Activated CD4-positive, alpha-beta T cell treated with anti-CD3 and anti-CD28 coated beads, Interleukin-2, amount 10 ng/mL, durations not matched to agents 24 days and 14 days (primary cell): Measurements from ENCODE around the gene SLC9A9. TPM values are rescaled to one million over a fixed set of nuclear protein-coding genes. Genes with fewer than 3 reads are reported as not detected.
"Not testable (repeated sequence)": the region's sequence is repeated elsewhere in the genome, so short reads cannot be mapped to it uniquely, and the experiment has no call there.

Experiments
- DNase-seq: peaks from one replicate; pipeline ENCODE4 v3.0.0; 2022
- H3K27ac Mint-ChIP-seq: one replicate; pipeline ENCODE4 v1.8.0; 2022; ENCODE audit warnings: mild to moderate bottlenecking, mixed read lengths
- H3K27me3 Mint-ChIP-seq: one replicate; pipeline ENCODE4 v1.8.0; 2022; ENCODE audit warnings: mixed read lengths
- H3K36me3 Mint-ChIP-seq: one replicate; pipeline ENCODE4 v1.8.0; 2022; ENCODE audit warnings: low read depth, mild to moderate bottlenecking, mixed read lengths
- H3K4me1 Mint-ChIP-seq: one replicate; pipeline ENCODE4 v1.8.0; 2021; ENCODE audit warnings: mixed read lengths
- H3K4me3 Mint-ChIP-seq: one replicate; pipeline ENCODE4 v1.8.0; 2022; ENCODE audit warnings: mild to moderate bottlenecking, moderate library complexity, mixed read lengths
- H3K9me3 Mint-ChIP-seq: one replicate; pipeline ENCODE4 v1.8.0; 2021; ENCODE audit warnings: mixed read lengths
- intact Hi-C: fragments of 100-400 bp; cut with micrococcal nuclease; formaldehyde crosslinking; loops from one replicate; pipeline ENCODE4 v1.15.1; 2023
- total RNA-seq: library from RNA; stranded (reverse); gene quantifications from 2 replicates; pipeline ENCODE4 v1.2.3, GENCODE V29; 2022

Gene SLC9A9
- total RNA-seq, 1 donor from 2014 or later = 1.3 TPM

- no peak overlapping the region for H3K27ac Mint-ChIP-seq
- DNase-seq = peak; percentile 61
- no peaks in the 10 kb centered on the region for H3K27me3 Mint-ChIP-seq
- no peak overlapping the region for H3K4me3 Mint-ChIP-seq
- intact Hi-C loops = no loop called here
- no peaks in the 10 kb centered on the region for H3K9me3 Mint-ChIP-seq
- H3K36me3 Mint-ChIP-seq = no peaks in the 10 kb centered on the region
- peaks cover 17% of the 10 kb centered on the region for H3K4me1 Mint-ChIP-seq
These were observed 554.1 kb downstream of the SLC9A9 start for GRCh38 chr3:143294188-143294587.

GRCh38 chr3:143291836-143292447 is 556.3 kb downstream of the SLC9A9 start:
- Mint-ChIP-seq H3K9me3 (no peaks in the 10 kb centered on the region), H3K4me1 (peaks cover 8% of the 10 kb centered on the region), H3K27ac (no peak overlapping the region), H3K36me3 (no peaks in the 10 kb centered on the region), H3K4me3 (no peak overlapping the region), H3K27me3 (no peaks in the 10 kb centered on the region)
- intact Hi-C loops = no loop called here
- no peak for DNase-seq

- Mint-ChIP-seq H3K9me3 (no peaks in the 10 kb centered on the region), H3K4me1 (peaks cover 2% of the 10 kb centered on the region), H3K27ac (no peak overlapping the region), H3K4me3 (no peak overlapping the region), H3K36me3 (no peaks in the 10 kb centered on the region), H3K27me3 (no peaks in the 10 kb centered on the region)
- intact Hi-C loops = no loop called here
- DNase-seq = no peak
These were observed 559.3 kb downstream of the SLC9A9 start for GRCh38 chr3:143288944-143289343.

- DNase-seq = no peak
- H3K4me3 Mint-ChIP-seq = no peak overlapping the region
- H3K36me3 Mint-ChIP-seq = no peaks in the 10 kb centered on the region
- H3K27ac Mint-ChIP-seq = no peak overlapping the region
- no peaks in the 10 kb centered on the region for H3K27me3 Mint-ChIP-seq
- H3K4me1 Mint-ChIP-seq = peaks cover 2% of the 10 kb centered on the region
- intact Hi-C loops = no loop called here
- H3K9me3 Mint-ChIP-seq = no peaks in the 10 kb centered on the region
These were observed 560.9 kb downstream of the SLC9A9 start for GRCh38 chr3:143287403-143287802.

GRCh38 chr3:143286392-143287010 is 561.8 kb downstream of the SLC9A9 start:
- Mint-ChIP-seq H3K27ac (no peak overlapping the region), H3K9me3 (no peaks in the 10 kb centered on the region), H3K4me3 (no peak overlapping the region), H3K36me3 (no peaks in the 10 kb centered on the region), H3K4me1 (peaks cover 2% of the 10 kb centered on the region), H3K27me3 (no peaks in the 10 kb centered on the region)
- no peak for DNase-seq
- intact Hi-C loops = no loop called here

GRCh38 chr3:143283432-143284128 is 564.7 kb downstream of the SLC9A9 start:
- no peak overlapping the region for H3K4me3 Mint-ChIP-seq
- no peaks in the 10 kb centered on the region for H3K36me3 Mint-ChIP-seq
- no peak overlapping the region for H3K27ac Mint-ChIP-seq
- H3K9me3 Mint-ChIP-seq = peaks cover 4% of the 10 kb centered on the region
- intact Hi-C loops = no loop called here
- H3K4me1 Mint-ChIP-seq = peaks cover 2% of the 10 kb centered on the region
- H3K27me3 Mint-ChIP-seq = no peaks in the 10 kb centered on the region
- no peak for DNase-seq

GRCh38 chr3:143280984-143281383 is 567.3 kb downstream of the SLC9A9 start:
- Mint-ChIP-seq H3K9me3 (peaks cover 4% of the 10 kb centered on the region), H3K4me3 (no peak overlapping the region), H3K4me1 (peaks cover 6% of the 10 kb centered on the region), H3K27me3 (no peaks in the 10 kb centered on the region), H3K36me3 (no peaks in the 10 kb centered on the region), H3K27ac (no peak overlapping the region)
- intact Hi-C loops = no loop called here
- DNase-seq = no peak

- not testable (repeated sequence) for DNase-seq, H3K4me3 Mint-ChIP-seq, H3K9me3 Mint-ChIP-seq, H3K27me3 Mint-ChIP-seq, H3K36me3 Mint-ChIP-seq, H3K27ac Mint-ChIP-seq, H3K4me1 Mint-ChIP-seq
- intact Hi-C loops = loop anchor here (5.0 kb wide), 1 partner anchor 157 kb away; no protein-coding TSS in a partner anchor
These were observed 568.7 kb downstream of the SLC9A9 start for GRCh38 chr3:143279567-143279966.

- no peaks in the 10 kb centered on the region for H3K27me3 Mint-ChIP-seq
- no peak overlapping the region for H3K27ac Mint-ChIP-seq
- intact Hi-C loops = loop anchor here (5.0 kb wide), 1 partner anchor 156 kb away; no protein-coding TSS in a partner anchor
- no peak for DNase-seq
- no peak overlapping the region for H3K4me3 Mint-ChIP-seq
- no peaks in the 10 kb centered on the region for H3K36me3 Mint-ChIP-seq
- peaks cover 6% of the 10 kb centered on the region for H3K4me1 Mint-ChIP-seq
- peaks cover 9% of the 10 kb centered on the region for H3K9me3 Mint-ChIP-seq
These were observed 569.5 kb downstream of the SLC9A9 start for GRCh38 chr3:143278721-143279120.

- intact Hi-C loops = loop anchor here (2.0 to 5.0 kb wide), 2 partner anchors 113 to 155 kb away; no protein-coding TSS in a partner anchor
- peaks cover 9% of the 10 kb centered on the region for H3K9me3 Mint-ChIP-seq
- H3K27me3 Mint-ChIP-seq = no peaks in the 10 kb centered on the region
- no peaks in the 10 kb centered on the region for H3K36me3 Mint-ChIP-seq
- H3K4me1 Mint-ChIP-seq = peaks cover 6% of the 10 kb centered on the region
- no peak for DNase-seq
- no peak overlapping the region for H3K4me3 Mint-ChIP-seq
- no peak overlapping the region for H3K27ac Mint-ChIP-seq
These were observed 570.7 kb downstream of the SLC9A9 start for GRCh38 chr3:143277531-143277930.

GRCh38 chr3:143276592-143276991 is 571.7 kb downstream of the SLC9A9 start:
- intact Hi-C loops = loop anchor here (2.0 to 5.0 kb wide), 2 partner anchors 112 to 154 kb away; no protein-coding TSS in a partner anchor
- DNase-seq = no peak
- Mint-ChIP-seq H3K27me3 (no peaks in the 10 kb centered on the region), H3K4me3 (no peak overlapping the region), H3K9me3 (peaks cover 9% of the 10 kb centered on the region), H3K27ac (no peak overlapping the region), H3K4me1 (peaks cover 6% of the 10 kb centered on the region), H3K36me3 (no peaks in the 10 kb centered on the region)

GRCh38 chr3:143273975-143274690 is 574.1 kb downstream of the SLC9A9 start:
- Mint-ChIP-seq H3K9me3 (peaks cover 6% of the 10 kb centered on the region), H3K4me1 (peaks cover 6% of the 10 kb centered on the region), H3K27me3 (no peaks in the 10 kb centered on the region), H3K27ac (no peak overlapping the region), H3K4me3 (no peak overlapping the region), H3K36me3 (no peaks in the 10 kb centered on the region)
- intact Hi-C loops = no loop called here
- DNase-seq = no peak

GRCh38 chr3:143271136-143271535 is 577.1 kb downstream of the SLC9A9 start:
- Mint-ChIP-seq H3K27ac (no peak overlapping the region), H3K4me1 (peaks cover under 1% of the 10 kb centered on the region), H3K36me3 (no peaks in the 10 kb centered on the region), H3K27me3 (no peaks in the 10 kb centered on the region), H3K9me3 (peaks cover 6% of the 10 kb centered on the region), H3K4me3 (no peak overlapping the region)
- DNase-seq = no peak
- intact Hi-C loops = no loop called here

- intact Hi-C loops = no loop called here
- H3K36me3 Mint-ChIP-seq = no peaks in the 10 kb centered on the region
- no peak for DNase-seq
- no peak overlapping the region for H3K4me3 Mint-ChIP-seq
- peaks cover 2% of the 10 kb centered on the region for H3K9me3 Mint-ChIP-seq
- H3K4me1 Mint-ChIP-seq = no peaks in the 10 kb centered on the region
- no peak overlapping the region for H3K27ac Mint-ChIP-seq
- no peaks in the 10 kb centered on the region for H3K27me3 Mint-ChIP-seq
These were observed 578.5 kb downstream of the SLC9A9 start for GRCh38 chr3:143269741-143270140.
